Dedifferentiated amniotic fluid mesenchymal stem cell (primary cell): ENCODE measurements around the gene SYNPO2.
"Not testable (repeated sequence)": the region's sequence is repeated elsewhere in the genome, so short reads cannot be mapped to it uniquely, and the experiment has no call there.

Experiments
- DNase-seq: peaks from one replicate; pipeline ENCODE4 v3.0.0-alpha.2; 2016; ENCODE audit errors: extremely low spot score

SYNPO2 gene

GRCh38 chr4:118999919-119000318, 111.3 kb downstream of the SYNPO2 start:
- DNase-seq, result no peak

- peak; percentile 20 for DNase-seq
These were observed 111.7 kb downstream of the SYNPO2 start for GRCh38 chr4:119000400-119000799.

GRCh38 chr4:119002476-119002875, 113.8 kb downstream of the SYNPO2 start:
- DNase-seq, result no peak

- DNase-seq, result not testable (repeated sequence)
These were observed 114.3 kb downstream of the SYNPO2 start for GRCh38 chr4:119003001-119003400.

GRCh38 chr4:119005928-119006460, 117.3 kb downstream of the SYNPO2 start:
- DNase-seq, result no peak

DNA sequence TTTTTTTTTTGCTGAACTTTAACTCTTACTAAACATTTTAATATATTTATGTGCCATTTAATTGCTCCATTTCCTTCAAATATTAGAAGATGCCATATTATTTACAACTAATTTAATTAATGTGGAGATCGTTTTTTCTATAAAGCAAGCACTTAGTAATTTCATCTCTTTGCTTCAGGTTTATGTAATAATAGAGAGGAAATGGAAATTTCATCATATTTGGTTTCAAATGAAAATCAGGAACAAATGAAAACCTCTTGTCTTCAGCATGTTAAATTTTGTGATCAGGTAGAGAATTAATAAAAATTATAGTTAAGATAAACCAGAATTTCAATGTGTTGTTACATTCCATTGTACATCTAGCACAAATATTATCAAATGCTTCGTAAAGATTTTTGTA, 120.1 kb downstream of the SYNPO2 start:
- DNase-seq, result no peak

DNA sequence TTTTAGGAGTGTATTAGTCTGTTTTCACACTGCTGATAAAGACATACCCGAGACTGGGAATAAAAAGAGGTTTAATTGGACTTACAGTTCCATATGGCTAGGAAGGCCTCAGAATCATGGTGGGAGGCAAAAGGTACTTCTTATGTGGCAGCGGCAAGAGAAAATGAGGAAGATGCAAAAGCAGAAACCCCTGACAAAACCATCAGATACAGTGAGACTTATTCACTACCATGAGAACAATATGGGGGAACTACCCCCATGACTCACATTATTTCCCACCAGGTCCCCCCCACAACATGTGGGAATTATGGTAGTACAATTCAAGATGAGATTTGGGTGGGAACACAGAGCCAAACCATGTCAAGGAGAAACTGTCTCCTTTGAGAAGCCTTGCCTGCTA, 121.6 kb downstream of the SYNPO2 start:
- DNase-seq, result not testable (repeated sequence)

- DNase-seq, result no peak
These were observed 122.4 kb downstream of the SYNPO2 start for GRCh38 chr4:119010909-119011606.

DNA sequence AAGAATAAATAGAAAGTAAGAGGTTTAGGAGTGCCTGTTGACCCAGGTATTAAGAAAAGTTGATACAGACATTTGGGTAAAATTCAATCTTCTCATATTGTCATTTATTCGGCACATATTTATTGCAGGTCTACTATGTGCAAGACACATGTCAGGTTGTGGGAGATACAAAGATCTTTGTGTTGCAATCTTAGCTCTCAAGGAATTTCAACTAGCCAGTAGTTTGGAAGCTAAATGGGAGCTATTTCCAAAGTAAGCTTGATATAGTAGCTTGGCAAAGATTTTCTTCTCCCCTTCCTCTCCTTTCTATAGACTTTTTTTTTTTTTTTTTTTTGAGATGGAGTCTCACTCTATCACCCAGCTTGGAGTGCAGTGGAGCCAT, 122.9 kb downstream of the SYNPO2 start:
- DNase-seq, result no peak

DNA sequence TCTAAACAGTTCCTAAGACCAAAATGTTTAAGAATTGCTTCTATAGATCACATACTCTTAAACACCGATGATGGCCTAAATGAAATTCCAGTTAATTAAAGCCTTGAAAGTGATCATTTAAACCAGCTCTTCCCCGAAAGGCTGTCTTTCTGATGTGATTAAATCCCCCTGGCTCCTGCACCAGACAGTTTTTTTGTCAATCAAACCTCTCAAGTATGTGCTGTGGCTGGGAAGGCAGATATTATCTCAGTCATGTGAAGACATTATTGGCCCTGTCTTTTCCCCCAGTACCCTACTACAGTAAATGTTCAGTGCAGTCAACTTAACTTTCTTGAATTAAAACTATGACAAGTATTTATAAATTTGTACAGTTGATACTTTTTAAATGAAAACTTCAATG, 126.0 kb downstream of the SYNPO2 start:
- DNase-seq, result no peak

- peak; percentile 80 for DNase-seq
These were observed 128.0 kb downstream of the SYNPO2 start for GRCh38 chr4:119016636-119017035.

DNA sequence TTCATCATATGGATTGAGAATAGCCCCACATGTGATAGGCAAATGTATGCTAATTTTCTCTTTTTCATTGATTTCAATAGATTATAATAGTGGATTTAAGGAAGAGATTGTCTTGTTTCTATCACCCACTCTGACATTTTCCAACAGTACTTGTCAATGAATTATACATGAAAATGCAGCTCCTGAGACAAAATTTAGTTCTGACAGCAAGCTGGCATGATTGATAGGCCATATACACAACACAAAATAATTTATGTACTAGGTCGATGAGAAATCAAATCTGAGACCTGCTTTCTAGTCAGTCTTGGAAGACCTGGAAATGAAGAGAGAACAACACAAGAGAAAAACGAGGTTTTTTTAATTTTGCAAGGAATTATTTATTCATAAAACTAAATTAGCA, 129.0 kb downstream of the SYNPO2 start:
- no peak for DNase-seq

DNA sequence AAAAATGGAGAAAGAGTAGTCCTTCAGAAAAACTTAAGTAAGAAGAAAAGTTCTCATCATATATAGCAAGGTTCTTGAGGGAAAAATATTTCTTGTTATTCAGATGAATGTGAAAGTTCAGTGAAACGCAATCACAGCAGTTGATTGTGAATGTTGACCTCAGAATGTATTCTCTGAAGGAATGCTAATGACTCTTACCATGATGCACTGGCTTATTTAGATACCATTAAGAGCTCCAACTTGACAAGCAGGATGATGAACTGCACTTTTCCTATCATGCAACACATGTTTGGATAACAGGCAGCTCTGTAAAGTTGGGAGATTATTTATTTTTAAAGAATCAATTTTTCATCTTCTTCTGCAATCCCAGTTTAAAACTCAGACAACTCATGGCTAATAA, 131.5 kb downstream of the SYNPO2 start:
- no peak for DNase-seq

DNA sequence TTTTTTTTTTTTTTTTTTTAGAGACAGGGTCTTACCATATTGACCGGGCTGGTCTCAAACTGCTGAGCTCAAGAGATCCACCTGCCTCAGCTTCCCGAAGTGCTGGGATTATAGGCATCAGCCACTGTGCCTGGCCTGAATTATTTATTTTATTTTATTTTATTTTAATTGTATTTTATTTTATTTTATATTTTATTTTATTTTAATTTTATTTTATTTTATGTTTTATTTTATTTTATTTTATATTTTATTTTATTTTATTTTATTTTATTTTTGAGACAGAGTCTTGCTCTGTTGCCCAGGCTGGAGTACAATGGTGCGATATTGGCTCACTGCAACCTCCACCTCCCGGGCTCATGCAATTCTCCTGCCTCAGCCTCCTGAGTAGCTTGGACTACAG, 133.9 kb downstream of the SYNPO2 start:
- DNase-seq, result not testable (repeated sequence)

GRCh38 chr4:119024102-119024501, 135.4 kb downstream of the SYNPO2 start:
- no peak for DNase-seq

DNA sequence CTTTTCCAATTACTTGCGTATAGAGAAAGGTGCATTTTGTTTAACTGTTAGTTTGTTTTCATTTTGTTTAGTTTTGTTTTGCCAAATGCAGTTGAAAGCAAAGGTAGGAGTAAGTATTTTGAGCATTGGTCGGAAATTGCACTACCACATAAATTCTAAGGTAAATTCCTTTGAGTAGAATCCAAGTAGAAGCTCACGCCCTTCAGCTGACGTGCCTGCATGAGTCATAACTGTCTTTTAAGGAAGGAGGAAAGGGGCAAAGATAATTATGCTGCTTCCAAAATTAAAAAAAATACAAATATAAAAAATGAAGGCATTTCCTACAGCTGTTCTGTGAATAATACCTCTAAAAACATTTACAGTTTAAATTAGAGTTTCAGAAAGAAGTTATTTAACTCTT, 136.8 kb downstream of the SYNPO2 start:
- DNase-seq, result peak; percentile 47

GRCh38 chr4:119025916-119026661, 137.4 kb downstream of the SYNPO2 start:
- DNase-seq, result peak; percentile 97

DNA sequence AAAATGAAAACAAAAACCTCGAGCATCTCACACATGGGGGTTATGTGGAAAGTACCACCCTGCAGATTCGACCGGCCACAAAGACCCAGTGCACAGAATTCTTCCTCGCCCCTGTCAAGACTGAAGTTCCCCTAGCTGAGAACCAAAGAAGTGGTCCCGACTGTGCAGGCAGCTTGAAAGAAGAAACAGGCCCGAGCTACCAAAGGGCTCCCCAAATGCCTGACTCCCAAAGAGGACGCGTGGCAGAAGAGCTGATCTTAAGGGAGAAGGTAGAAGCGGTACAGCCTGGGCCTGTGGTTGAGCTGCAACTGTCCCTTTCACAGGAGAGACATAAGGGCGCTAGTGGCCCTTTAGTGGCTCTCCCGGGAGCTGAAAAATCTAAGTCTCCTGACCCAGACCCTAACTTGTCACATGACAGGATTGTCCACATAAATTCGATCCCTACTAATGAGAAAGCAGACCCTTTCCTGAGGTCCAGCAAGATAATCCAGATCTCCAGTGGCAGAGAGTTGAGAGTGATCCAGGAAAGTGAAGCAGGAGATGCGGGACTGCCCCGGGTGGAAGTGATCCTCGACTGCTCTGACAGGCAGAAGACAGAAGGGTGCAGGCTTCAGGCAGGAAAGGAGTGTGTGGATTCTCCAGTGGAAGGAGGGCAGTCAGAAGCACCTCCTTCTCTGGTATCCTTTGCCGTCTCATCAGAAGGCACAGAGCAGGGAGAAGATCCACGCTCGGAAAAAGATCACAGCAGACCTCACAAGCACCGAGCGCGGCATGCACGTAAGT, 138.2 kb downstream of the SYNPO2 start:
- no peak for DNase-seq

GRCh38 chr4:119027811-119028210, 139.2 kb downstream of the SYNPO2 start:
- DNase-seq, result no peak

DNA sequence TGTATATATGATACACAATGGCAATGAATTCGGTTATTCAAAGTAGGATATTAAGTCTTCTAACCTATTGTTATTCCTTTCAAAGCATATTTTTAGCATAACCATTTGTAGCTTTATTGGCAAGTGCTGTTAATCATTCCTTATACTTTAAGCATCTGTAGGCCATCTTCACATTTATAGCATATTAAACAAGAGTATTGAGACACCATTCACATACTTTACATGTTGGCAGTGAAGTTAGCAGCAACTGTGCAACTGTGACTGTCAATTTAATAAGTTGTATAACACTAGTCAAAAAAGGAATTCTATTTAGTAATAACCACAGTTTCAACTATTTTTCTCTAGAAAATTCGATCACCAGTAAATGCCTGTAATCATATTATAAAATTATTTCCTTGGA, 139.6 kb downstream of the SYNPO2 start:
- DNase-seq, result no peak

DNA sequence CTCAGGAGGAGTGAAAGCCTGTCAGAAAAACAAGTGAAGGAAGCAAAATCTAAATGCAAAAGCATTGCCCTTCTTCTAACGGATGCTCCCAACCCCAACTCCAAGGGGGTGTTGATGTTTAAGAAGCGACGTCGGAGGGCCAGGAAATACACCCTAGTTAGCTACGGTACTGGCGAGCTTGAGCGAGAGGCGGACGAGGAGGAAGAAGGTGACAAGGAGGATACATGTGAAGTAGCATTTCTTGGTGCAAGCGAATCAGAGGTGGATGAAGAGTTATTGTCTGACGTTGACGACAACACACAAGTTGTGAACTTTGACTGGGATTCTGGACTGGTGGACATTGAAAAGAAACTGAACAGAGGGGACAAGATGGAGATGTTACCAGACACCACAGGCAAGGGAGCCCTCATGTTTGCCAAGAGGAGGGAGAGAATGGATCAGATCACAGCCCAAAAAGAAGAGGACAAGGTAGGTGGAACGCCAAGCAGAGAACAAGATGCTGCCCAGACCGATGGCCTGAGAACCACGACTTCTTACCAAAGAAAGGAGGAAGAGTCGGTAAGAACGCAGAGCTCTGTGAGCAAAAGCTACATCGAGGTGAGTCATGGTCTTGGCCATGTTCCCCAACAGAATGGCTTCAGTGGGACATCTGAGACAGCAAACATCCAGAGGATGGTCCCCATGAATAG, 141.3 kb downstream of the SYNPO2 start:
- DNase-seq, result no peak

DNA sequence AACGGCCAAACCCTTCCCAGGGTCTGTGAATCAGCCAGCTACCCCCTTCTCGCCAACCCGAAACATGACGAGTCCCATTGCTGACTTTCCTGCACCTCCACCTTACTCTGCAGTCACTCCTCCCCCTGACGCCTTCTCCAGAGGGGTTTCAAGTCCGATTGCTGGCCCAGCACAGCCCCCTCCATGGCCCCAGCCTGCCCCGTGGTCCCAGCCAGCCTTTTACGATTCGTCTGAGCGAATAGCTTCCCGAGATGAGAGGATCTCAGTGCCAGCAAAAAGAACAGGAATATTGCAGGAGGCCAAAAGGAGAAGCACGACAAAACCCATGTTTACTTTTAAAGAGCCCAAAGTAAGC, 141.9 kb downstream of the SYNPO2 start:
- no peak for DNase-seq
